GM20431 (cell line): ENCODE measurements around the gene LUZP2.

ENCODE experiments used
- in situ Hi-C: fragments of 300-500 bp; cut with MseI, MboI; formaldehyde crosslinking; loops from one replicate; pipeline ENCODE4 v1.15.0; 2020; ENCODE audit warnings: low sequenced_read_pairs; ENCODE audit not compliant: unreplicated experiment

LUZP2 gene

DNA sequence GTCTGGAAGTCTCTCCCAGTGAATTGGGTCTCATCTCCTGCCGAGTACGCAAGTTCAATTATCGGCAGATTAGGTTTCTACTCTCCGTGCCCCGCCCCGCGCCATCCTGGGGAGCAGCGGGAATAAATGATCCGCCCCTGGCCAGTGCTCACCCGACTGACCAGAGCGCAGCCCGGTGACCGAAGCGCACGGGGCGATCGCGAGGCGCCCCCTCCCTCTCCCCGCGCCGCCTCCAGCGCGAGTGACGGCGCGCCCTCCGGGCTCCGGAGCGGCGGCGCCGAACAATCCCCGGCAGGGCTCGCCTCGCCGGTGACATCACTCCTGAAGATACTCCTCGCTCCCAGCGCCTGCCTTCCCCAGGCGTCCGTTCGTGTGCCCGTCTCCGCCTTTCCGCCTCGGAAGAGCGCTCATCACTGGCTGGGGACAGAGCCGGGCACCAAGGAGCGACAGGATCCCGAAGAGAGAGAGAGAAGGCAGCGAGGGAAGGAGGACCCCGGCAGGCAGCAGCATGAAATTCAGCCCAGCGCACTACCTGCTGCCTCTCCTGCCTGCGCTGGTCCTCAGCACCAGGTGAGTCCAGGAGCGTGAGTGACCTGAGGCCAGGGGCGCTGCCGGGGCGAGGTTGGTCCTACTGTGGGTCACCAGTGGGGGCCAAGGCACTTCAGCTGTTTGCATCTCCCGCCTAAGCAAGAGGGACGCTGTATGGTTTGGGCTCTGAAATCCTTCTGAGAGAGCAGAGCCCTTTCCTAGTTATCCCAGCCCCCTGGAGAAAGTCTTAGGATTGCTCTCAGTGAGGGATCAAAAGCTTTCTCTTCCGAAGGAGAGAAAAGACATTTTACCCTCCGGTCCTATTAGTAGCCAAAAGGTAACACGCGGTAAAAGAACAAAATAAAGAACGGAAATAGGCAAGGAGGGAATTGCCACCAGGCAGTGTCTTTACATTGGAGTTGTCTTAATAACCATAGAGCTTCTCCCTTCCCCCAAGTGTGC, at the start of gene LUZP2:
Gene LUZP2, plus strand, starts transcription at position 318 of the 990 bp plus-strand sequence.
- in situ Hi-C loops: no loop called here

DNA sequence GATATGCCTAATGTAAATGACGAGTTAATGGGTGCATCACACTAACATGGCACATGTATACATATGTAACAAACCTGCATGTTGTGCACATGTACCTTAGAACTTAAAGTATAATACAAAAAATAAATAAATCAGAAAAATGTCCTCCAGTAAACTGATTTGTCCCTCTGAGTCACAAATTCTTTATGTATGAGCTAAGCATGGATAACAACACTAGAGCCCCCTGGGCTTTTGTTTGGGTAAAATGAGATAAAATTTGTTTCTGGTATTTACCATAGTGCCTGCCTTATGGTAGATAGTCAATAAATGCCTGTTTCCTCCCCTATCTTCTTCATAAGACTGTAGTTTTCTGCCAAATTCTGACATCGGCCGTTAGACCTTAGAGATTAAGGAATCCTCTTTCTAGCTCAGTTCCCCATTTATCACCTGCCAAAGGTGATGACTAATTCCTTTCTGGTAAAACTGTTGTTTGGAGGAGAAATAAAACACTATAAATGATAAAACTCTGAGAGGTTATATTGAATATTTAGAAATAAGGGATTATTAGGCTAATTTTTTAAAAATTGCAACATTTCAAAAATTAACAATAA, 43.6 kb upstream of the LUZP2 start:
- in situ Hi-C loops: no loop called here

- in situ Hi-C loops: no loop called here
Observed at GRCh38 chr11:24457985-24458384, 38.9 kb upstream of the LUZP2 start.

GRCh38 chr11:24470431-24470830, 26.4 kb upstream of the LUZP2 start:
- in situ Hi-C loops: no loop called here

- in situ Hi-C loops: no loop called here
Observed at GRCh38 chr11:24471084-24471483, 25.8 kb upstream of the LUZP2 start.

- in situ Hi-C loops: no loop called here
Observed at GRCh38 chr11:24478718-24479117, 18.1 kb upstream of the LUZP2 start.

GRCh38 chr11:24489477-24489876, 7.4 kb upstream of the LUZP2 start:
- in situ Hi-C loops: no loop called here

DNA sequence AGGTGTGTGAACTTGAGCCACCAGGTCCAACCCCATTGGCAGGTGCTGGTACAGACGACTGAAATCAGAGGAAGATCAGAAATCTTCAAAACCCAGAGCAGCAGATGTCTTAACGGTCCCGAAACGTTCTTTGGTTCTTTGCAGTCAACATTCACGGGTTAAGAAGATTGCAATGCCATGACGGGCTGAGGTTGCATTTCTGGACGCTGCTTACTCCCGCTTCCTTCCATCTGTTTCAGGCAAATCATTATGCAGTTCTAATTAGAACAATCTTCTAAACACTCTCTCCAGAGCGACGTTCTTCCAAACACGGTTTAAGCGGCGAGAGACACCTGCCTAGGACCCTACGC, 492 bp upstream of the LUZP2 start:
- in situ Hi-C loops: no loop called here

DNA sequence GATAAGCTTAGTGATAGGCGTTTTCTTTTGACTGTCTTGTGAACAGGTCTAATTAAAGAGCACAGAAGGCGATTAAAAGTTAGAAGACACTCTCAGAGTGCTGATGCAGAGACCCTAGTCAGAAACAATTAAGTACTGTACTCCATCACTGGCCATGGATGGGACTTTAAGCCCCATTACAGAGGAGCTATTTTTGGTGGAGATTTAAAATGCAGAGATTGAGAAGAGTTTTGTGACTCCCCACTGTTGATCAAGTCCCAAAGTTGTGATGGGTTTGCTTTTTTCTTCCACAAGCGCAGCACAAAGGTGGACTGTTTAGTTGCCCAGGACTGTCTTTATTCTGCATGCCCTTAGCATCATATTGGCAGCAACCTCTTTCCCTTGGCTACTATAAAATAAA, 978 bp downstream of the LUZP2 start:
- in situ Hi-C loops: no loop called here

- in situ Hi-C loops: no loop called here
Observed at GRCh38 chr11:24502425-24502824, 5.6 kb downstream of the LUZP2 start.

GRCh38 chr11:24509114-24509513, 12.3 kb downstream of the LUZP2 start:
- in situ Hi-C loops: no loop called here

DNA sequence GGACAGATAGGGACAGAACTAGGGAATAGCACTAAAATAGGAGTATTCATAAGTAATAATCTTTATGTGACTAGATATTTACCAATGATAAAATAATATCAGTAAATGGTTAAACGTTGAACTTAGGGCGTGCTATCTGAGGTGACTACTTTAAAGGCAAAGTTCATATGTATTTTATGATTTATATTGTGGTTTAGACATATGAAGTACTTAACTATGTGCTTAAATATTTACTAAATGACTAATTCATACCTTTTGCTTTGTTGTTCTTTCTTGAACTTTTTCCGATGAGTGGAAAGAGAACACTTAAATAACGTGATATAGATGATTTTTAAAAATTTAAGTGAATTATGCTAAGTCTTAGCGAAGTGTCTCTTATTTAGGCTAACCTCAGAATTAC, 14.7 kb downstream of the LUZP2 start:
- in situ Hi-C loops: no loop called here

- in situ Hi-C loops: no loop called here
Observed at GRCh38 chr11:24513479-24514218, 16.8 kb downstream of the LUZP2 start.

DNA sequence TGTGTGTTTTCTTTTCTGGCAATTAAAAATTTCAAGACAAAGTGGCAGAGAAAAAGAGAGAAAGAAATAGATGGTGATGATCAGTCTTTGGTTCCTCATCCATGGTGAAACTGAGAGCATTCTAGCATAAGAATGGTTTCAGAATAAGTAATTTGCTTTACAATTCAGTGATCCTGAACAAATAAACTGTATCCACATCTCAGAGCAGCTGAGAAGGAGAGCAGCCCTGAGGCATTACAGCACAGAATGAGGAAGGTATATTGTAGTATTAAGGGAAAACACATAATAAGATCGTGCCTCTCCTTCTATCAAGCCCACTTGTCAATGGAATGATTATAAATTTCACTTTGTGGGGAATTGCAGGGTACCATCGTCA, 17.4 kb downstream of the LUZP2 start:
- in situ Hi-C loops: no loop called here

- in situ Hi-C loops: no loop called here
Observed at GRCh38 chr11:24515632-24516031, 18.8 kb downstream of the LUZP2 start.

DNA sequence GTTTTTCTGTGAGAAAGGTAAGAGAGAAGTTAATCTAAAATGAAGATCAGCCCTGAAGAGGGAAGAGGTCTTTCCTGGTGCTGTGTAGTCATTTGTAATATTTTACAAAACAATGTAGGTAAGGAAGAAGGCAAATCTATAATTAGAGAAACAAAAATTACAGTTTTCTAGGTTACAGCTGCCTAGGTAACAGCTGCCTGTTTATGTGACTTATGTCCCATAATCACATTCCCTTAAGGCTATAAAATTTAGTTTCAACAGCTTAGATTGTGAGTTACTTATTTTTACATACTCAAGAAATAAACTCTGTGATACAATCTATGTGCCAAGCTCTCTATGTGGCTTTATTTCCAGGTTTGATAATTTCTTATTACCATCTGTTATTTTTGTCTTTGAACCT, 19.8 kb downstream of the LUZP2 start:
- in situ Hi-C loops: no loop called here

- in situ Hi-C loops: no loop called here
Observed at GRCh38 chr11:24521601-24522000, 24.7 kb downstream of the LUZP2 start.

DNA sequence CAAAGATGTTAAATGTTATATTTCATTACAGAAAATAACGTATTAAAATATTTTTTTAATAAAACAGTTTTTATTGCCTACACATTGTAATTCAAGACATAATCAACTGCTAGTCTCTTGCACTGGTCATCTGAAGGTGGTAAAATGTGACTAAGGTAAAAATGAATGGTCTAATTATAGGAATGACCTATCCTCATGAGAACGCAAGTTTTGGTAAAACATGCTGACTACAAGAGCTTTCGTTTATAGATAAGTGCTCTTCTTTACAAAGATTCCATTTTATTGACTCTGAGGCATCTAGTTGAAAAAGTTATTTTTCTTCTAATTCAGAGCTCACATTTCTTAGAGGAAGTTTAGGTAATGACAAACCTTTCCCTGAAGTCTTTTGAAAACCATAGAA, 27.3 kb downstream of the LUZP2 start:
- in situ Hi-C loops: no loop called here

- in situ Hi-C loops: no loop called here
Observed at GRCh38 chr11:24531528-24531927, 34.7 kb downstream of the LUZP2 start.

DNA sequence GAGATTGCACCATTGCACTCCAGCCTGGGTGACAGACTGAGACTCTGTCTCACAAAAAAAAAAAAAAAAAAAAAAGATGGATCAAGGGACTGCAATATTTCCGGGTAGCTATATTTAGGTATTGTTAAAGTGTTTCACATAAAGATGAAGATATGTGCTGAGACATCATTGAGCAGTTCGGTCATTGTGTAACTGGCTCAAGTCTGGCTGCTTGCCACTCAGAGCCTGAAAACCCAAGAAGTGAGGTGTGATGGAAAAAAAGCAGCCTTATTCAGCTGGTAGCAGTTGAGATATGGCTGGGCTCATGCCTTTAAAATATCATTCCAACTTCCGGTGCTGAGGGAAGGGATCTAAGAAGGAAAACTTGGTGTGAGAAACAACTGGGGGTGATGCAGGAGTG, 46.9 kb downstream of the LUZP2 start:
- in situ Hi-C loops: no loop called here

DNA sequence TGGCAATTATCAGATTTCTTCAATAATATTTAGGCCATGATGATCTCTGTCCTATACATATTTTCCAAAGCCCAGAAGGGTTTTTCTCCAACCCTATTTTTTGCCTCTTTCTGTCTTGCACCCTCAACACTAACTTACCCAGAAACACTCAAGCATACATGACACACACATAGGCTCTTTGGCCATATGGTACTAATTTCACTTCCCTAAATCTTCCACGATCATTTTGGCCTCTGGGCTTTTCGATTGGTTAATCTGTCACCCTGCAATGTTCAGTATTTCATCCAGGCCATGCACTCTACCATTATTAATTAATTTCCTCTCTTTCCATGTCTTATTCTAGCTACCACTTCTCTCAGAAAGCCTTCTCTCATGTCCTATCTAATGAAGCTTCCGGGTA, 59.8 kb downstream of the LUZP2 start:
- in situ Hi-C loops: no loop called here
